Measurements from ENCODE around the gene LAMA3. TPM values are rescaled to one million over a fixed set of nuclear protein-coding genes. Genes with fewer than 3 reads are reported as not detected.

The LAMA3 gene
- total and polyA plus RNA-seq, 4 donors, result 0.26 to 3.9 (median 0.37) TPM

DNA sequence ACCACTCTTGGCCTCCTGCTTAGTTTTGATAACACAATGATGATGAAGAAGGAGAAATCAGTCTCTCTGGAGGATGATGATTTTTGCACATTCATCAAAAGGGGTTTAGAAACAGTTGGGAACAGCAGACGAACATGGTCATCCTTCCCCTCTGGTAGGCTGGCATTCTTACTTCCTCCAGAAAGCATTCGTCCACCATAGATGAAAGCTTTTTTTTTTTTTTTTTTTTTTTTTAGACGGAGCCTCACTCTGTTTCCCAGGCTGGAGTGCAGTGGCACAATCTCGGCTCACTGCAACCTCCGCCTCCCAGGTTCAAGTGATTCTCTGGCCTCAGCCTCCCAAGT is 281.8 kb downstream of the LAMA3 start (continued):
- TF ChIP-seq, protein P1, sequence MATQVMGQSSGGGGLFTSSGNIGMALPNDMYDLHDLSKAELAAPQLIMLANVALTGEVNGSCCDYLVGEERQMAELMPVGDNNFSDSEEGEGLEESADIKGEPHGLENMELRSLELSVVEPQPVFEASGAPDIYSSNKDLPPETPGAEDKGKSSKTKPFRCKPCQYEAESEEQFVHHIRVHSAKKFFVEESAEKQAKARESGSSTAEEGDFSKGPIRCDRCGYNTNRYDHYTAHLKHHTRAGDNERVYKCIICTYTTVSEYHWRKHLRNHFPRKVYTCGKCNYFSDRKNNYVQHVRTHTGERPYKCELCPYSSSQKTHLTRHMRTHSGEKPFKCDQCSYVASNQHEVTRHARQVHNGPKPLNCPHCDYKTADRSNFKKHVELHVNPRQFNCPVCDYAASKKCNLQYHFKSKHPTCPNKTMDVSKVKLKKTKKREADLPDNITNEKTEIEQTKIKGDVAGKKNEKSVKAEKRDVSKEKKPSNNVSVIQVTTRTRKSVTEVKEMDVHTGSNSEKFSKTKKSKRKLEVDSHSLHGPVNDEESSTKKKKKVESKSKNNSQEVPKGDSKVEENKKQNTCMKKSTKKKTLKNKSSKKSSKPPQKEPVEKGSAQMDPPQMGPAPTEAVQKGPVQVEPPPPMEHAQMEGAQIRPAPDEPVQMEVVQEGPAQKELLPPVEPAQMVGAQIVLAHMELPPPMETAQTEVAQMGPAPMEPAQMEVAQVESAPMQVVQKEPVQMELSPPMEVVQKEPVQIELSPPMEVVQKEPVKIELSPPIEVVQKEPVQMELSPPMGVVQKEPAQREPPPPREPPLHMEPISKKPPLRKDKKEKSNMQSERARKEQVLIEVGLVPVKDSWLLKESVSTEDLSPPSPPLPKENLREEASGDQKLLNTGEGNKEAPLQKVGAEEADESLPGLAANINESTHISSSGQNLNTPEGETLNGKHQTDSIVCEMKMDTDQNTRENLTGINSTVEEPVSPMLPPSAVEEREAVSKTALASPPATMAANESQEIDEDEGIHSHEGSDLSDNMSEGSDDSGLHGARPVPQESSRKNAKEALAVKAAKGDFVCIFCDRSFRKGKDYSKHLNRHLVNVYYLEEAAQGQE (IDR thresholded peaks at IDR 0.05), result no peak

DNA sequence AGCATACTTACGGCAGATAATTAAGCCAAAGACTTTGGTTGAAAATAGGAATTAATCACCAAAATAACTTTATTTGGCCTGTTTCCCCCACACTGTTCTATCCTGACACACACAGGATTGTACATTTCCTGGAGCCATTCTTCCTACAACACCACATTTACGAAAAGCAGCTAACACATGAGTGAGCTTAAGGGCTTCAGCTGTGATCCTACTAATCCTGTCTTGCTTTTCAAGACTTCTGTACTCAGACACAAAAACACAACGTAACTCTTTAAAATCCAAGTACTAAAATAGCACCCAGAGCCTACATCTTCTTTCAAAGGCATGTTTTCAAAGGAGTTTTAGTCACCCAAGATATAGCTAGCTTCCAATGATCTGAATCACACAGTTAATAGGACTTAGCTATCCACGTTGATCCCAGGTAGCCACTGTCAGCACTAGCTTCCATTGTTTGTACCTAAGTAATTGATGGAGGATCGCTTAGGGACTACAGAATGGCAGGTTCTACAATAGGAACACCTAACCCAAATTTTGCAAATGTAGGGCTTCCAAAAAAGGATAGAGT is 282.5 kb downstream of the LAMA3 start:
- TF ChIP-seq HNF4G (IDR thresholded peaks at IDR 0.05) (no peak), RXRA (IDR thresholded peaks at IDR 0.05) (no peak), FOXA2 (IDR thresholded peaks at IDR 0.05) (no peak), YY1 (IDR thresholded peaks at IDR 0.05) (no peak), FOXA1 (IDR thresholded peaks at IDR 0.05) (no peak), JUND (IDR thresholded peaks at IDR 0.05) (no peak), TAF1 (conservative IDR thresholded peaks at IDR 0.05) (no peak), HNF4A (conservative IDR thresholded peaks at IDR 0.05) (no peak), SP1 (IDR thresholded peaks at IDR 0.05) (no peak), CTCF (IDR thresholded peaks at IDR 0.05; ENCODE audit: low read depth, low read length, missing input control) (no peak), GABPA (IDR thresholded peaks at IDR 0.05 in 1 of 2, conservative IDR thresholded peaks at IDR 0.05 in 1 of 2) (no peak), EGR1 (IDR thresholded peaks at IDR 0.05; ENCODE audit: low read depth in 2 of 2) (no peak), NR2F2 (IDR thresholded peaks at IDR 0.05) (no peak), RAD21 (IDR thresholded peaks at IDR 0.05) (no peak), ZBTB33 (IDR thresholded peaks at IDR 0.05) (no peak)
- TF ChIP-seq, protein P2, sequence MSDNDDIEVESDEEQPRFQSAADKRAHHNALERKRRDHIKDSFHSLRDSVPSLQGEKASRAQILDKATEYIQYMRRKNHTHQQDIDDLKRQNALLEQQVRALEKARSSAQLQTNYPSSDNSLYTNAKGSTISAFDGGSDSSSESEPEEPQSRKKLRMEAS (IDR thresholded peaks at IDR 0.05), result no peak
- TF ChIP-seq, protein P3, sequence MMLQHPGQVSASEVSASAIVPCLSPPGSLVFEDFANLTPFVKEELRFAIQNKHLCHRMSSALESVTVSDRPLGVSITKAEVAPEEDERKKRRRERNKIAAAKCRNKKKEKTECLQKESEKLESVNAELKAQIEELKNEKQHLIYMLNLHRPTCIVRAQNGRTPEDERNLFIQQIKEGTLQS (IDR thresholded peaks at IDR 0.05), result no peak
- TF ChIP-seq, protein P1 (IDR thresholded peaks at IDR 0.05), result no peak
- WGBS, result 94% methylated on average over 5 of the region's 5 CpGs

More for the DNA sequence above, 282.5 kb downstream of the LAMA3 start:
- no peaks in the 10 kb centered on the region for H3K27me3 ChIP-seq (ENCODE audit: control insufficient read depth in 4 of 4, insufficient read depth in 4 of 4, low read length in 3 of 4)
- H3K9ac ChIP-seq (ENCODE audit: low read depth in 1 of 2, low read length in 2 of 2), result no peak overlapping the region
- H3K9me3 ChIP-seq (ENCODE audit: control insufficient read depth in 4 of 4, low read length in 3 of 4), result no peaks in the 10 kb centered on the region
- no peak overlapping the region for H3K4me3 ChIP-seq (ENCODE audit: low read depth in 1 of 3, low read length in 3 of 3)
- no peaks in the 10 kb centered on the region for H3K36me3 ChIP-seq (ENCODE audit: control insufficient read depth in 4 of 4, insufficient read depth in 3 of 4, low read depth in 1 of 4, low read length in 3 of 4)
- H3K4me1 ChIP-seq (ENCODE audit: control insufficient read depth in 4 of 4, insufficient read depth in 4 of 4, low read length in 3 of 4), result no peaks in the 10 kb centered on the region
- DNase-seq (ENCODE audit: low spot score), result no peak
- no peak overlapping the region for H3K27ac ChIP-seq (ENCODE audit: low read depth in 1 of 2, low read length in 2 of 2)
